ENCODE results near the gene UBE2G2. TPM values are rescaled to one million over a fixed set of nuclear protein-coding genes. Genes with fewer than 3 reads are reported as not detected.

UBE2G2 gene
- total RNA-seq, 1 donor from 2014 or later, result 78.8 TPM

- Histone ChIP-seq H3K27ac (no peak overlapping the region), H3K9me3 (no peaks in the 10 kb centered on the region), H3K4me3 (no peak overlapping the region), H3K27me3 (no peaks in the 10 kb centered on the region), H3K36me3 (no peaks in the 10 kb centered on the region), H3K4me1 (peaks cover 19% of the 10 kb centered on the region)
- TF ChIP-seq, protein P1, sequence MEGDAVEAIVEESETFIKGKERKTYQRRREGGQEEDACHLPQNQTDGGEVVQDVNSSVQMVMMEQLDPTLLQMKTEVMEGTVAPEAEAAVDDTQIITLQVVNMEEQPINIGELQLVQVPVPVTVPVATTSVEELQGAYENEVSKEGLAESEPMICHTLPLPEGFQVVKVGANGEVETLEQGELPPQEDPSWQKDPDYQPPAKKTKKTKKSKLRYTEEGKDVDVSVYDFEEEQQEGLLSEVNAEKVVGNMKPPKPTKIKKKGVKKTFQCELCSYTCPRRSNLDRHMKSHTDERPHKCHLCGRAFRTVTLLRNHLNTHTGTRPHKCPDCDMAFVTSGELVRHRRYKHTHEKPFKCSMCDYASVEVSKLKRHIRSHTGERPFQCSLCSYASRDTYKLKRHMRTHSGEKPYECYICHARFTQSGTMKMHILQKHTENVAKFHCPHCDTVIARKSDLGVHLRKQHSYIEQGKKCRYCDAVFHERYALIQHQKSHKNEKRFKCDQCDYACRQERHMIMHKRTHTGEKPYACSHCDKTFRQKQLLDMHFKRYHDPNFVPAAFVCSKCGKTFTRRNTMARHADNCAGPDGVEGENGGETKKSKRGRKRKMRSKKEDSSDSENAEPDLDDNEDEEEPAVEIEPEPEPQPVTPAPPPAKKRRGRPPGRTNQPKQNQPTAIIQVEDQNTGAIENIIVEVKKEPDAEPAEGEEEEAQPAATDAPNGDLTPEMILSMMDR (IDR thresholded peaks at IDR 0.05), result no peak
- intact Hi-C loops (cut with DNase I), result no loop called here
- DNase-seq, result no peak
- ATAC-seq, result no peak
These were observed 11.3 kb downstream of the UBE2G2 start for GRCh38 chr21:44790368-44790767.

GRCh38 chr21:44789880-44790279 lies 11.7 kb downstream of the UBE2G2 start:
- Histone ChIP-seq H3K36me3 (no peaks in the 10 kb centered on the region), H3K27ac (no peak overlapping the region), H3K27me3 (no peaks in the 10 kb centered on the region), H3K4me1 (peaks cover 24% of the 10 kb centered on the region), H3K4me3 (no peak overlapping the region), H3K9me3 (no peaks in the 10 kb centered on the region)
- TF ChIP-seq, protein P1 (IDR thresholded peaks at IDR 0.05), result no peak
- DNase-seq, result no peak
- intact Hi-C loops (cut with DNase I), result no loop called here
- no peak for ATAC-seq

DNA sequence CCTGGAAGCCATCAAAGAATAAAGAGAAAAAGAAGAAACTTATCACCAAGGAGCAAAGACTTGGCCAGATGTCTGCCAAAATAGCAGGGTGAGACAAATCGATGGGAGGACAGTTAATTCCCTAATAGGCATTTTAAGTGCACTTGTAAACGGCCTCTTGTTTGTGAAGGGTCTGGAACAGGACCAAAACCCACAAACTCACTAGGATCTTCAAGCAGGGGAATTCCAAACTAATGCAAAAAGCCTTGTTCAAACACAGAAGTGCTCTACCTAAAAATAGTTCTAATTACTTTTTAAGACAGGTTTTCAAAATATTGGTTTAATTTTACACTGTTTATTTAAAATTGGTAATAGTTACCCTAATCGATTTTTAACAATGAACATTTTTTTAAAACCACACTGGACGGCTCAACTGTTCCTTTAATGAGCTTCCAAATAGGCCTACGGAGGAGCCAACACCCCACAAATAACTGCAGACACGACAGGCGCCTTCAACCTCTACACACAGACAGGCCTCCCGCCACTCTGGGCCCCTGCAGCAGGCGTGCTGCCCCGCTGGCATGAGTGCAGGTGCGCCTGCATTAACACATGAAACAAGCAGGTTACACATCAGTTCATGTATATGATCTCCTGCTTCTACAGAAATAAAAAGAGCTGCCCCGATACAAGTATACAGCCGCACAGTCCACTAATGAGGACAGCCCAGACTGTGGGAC lies 15.8 kb downstream of the UBE2G2 start:
- peak; percentile 42 for ATAC-seq
- Histone ChIP-seq H3K9me3 (no peaks in the 10 kb centered on the region), H3K27ac (no peak overlapping the region), H3K36me3 (no peaks in the 10 kb centered on the region), H3K4me3 (no peak overlapping the region), H3K4me1 (peaks cover 24% of the 10 kb centered on the region), H3K27me3 (no peaks in the 10 kb centered on the region)
- no peak for DNase-seq
- intact Hi-C loops (cut with DNase I), result no loop called here
- TF ChIP-seq, protein P1 (IDR thresholded peaks at IDR 0.05), result no peak

- TF ChIP-seq, protein P1 (IDR thresholded peaks at IDR 0.05), result no peak
- no peak overlapping the region for H3K27ac ChIP-seq
- peaks cover 34% of the 10 kb centered on the region for H3K4me1 ChIP-seq
- no peaks in the 10 kb centered on the region for H3K27me3 ChIP-seq
- peaks cover 6% of the 10 kb centered on the region for H3K36me3 ChIP-seq
- no peaks in the 10 kb centered on the region for H3K9me3 ChIP-seq
- ATAC-seq, result no peak
- no peak overlapping the region for H3K4me3 ChIP-seq
- DNase-seq, result no peak
- intact Hi-C loops (cut with DNase I), result no loop called here
These were observed 16.8 kb downstream of the UBE2G2 start for GRCh38 chr21:44784810-44785209.

DNA sequence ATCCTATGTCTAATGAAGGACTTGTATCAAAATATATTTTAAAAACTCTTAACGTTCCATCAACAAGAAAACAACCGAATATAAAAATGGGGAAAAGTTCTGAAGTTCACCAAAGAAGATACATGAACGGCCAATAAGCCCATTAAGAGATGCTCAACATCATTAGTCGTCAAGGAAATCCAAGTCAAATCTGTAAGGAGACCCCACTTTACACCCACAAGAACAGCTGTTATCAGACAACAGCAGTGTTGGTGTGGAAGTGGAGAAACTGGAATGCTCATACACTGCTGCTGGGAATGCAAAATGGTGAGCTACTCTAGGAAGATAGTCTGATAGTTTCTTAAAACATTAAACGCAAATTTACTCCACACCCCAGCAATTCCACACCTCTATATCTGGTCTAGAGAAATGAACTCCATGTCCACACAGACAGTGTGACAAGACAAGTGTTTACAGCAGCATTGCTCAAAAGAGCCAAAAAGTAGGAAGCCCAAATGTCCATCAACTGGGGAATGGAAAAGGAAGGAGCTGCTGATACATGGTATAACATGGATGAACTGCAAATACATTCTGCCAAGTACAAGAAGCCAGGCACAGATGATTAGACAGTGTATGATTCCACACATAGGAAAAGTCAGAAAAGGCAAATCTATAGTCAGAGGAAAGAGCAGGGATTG lies 18.5 kb downstream of the UBE2G2 start:
- DNase-seq (no peak), ATAC-seq (no peak)
- Histone ChIP-seq H3K4me3 (no peak overlapping the region), H3K9me3 (no peaks in the 10 kb centered on the region), H3K36me3 (peaks cover 15% of the 10 kb centered on the region), H3K4me1 (peaks cover 34% of the 10 kb centered on the region), H3K27ac (no peak overlapping the region), H3K27me3 (no peaks in the 10 kb centered on the region)
- intact Hi-C loops (cut with DNase I), result no loop called here
- TF ChIP-seq, protein P1 (IDR thresholded peaks at IDR 0.05), result no peak

All from upper lobe of right lung (tissue), 1 donor.